Measurements from ENCODE around the gene MYLK. TPM values are rescaled to one million over a fixed set of nuclear protein-coding genes. Genes with fewer than 3 reads are reported as not detected.
"Not testable (repeated sequence)": the region's sequence is repeated elsewhere in the genome, so short reads cannot be mapped to it uniquely, and the experiment has no call there.

Gene MYLK
- total RNA-seq, 4 donors from 2014 or later = 420 to 1,252 (median 768) TPM

DNA sequence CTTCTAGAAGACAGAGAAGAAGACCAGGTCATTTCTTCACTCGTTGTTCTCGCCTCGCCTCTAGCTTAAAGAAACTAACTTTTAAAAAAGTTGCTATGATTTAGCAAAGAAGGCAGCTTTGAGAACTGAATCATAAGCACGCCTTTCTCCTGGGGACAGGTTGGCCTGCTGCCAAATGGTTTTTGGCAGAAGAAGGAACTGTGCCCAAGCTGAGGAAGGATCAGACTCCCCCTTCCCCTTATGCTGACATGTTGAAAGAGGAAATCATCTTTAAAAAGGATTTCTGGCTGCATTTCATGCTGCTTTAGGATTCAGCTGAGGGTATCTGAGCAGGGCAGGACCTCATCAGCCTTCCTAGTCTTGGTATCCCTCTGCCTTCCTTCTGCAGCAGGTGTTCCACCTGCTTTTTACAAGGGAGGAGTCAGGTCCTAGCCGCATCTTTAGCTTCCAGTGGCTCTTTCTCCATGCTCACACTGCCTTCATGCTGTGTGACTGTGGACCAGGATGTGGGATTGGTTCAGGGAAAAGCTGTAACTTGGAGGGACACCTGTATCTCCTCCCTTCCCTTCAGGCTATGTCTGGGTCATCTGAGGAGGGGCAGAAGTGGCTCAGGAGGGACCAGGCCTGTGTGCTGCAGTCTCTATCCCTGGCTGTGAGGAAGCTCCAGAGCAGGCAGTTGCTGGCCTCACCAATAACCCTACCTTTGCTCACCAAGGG is 265.2 kb downstream of the MYLK start:
- DNase-seq = peak; percentile 72 to 77
- TF ChIP-seq, protein P1, sequence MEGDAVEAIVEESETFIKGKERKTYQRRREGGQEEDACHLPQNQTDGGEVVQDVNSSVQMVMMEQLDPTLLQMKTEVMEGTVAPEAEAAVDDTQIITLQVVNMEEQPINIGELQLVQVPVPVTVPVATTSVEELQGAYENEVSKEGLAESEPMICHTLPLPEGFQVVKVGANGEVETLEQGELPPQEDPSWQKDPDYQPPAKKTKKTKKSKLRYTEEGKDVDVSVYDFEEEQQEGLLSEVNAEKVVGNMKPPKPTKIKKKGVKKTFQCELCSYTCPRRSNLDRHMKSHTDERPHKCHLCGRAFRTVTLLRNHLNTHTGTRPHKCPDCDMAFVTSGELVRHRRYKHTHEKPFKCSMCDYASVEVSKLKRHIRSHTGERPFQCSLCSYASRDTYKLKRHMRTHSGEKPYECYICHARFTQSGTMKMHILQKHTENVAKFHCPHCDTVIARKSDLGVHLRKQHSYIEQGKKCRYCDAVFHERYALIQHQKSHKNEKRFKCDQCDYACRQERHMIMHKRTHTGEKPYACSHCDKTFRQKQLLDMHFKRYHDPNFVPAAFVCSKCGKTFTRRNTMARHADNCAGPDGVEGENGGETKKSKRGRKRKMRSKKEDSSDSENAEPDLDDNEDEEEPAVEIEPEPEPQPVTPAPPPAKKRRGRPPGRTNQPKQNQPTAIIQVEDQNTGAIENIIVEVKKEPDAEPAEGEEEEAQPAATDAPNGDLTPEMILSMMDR (IDR thresholded peaks at IDR 0.05) = no peak
- no peaks in the 10 kb centered on the region for H3K27me3 ChIP-seq
- H3K36me3 ChIP-seq = no peaks in the 10 kb centered on the region
- intact Hi-C loops (cut with DNase I; ENCODE audit: low total_unique reads) = no loop called here
- peaks cover 0 to 4% of the 10 kb centered on the region in 2 donors for H3K4me1 ChIP-seq
- H3K9me3 ChIP-seq = no peaks in the 10 kb centered on the region
- peak overlapping the region; percentile 23 to 35 for H3K4me3 ChIP-seq
- H3K27ac ChIP-seq = peak overlapping the region; percentile 82 to 84

DNA sequence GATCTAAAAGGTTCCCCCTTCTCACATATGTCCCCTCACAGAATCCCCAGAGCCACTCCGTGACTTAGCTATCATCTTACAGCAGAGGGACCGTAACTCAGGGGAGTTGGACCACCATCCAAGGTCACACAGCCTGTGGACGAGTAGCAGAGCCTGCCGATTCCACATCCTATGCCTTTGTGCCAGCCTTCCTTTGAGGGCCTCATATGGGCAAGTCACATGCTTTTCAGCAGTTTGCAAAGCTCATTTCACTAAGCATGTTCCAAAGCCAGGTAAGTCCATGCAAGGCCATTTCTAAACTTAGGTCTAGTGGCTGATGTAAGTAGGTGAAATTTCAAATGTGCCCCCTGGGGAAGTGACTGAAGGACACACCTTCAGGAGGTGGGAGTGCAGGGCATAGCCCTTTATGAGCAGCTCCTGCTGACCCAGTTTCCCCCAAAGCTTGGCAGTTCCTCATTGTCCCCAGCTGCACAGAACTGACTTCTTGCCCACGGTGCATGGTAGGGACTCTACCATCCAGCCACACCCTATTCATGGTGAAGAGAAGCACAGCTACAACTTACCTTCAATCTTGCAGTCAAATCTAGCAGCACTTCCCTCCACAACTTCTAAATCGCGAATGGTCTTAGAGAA is 265.9 kb downstream of the MYLK start:
- peaks cover 0 to 4% of the 10 kb centered on the region in 2 donors for H3K4me1 ChIP-seq
- no peaks in the 10 kb centered on the region for H3K9me3 ChIP-seq

DNA sequence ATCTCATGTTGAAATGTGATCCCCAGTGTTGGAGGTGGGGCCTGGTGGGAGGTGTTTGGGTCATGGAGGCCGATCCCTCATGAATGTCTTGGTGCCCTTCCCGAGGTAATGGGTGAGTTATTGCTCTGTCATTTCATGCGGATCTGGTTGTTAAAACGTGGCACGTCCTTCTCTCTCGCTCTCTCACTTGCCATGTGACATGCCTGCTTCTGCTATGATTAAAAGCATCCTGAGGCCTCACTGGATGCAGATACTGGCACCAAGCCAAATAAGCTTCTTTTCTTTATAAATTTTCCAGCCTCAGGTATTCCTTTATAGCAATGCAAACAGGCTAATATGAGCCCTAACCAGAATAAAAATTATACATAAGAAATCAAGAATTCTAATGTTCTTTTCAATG is 267.5 kb downstream of the MYLK start:
- Histone ChIP-seq H3K27ac (peak overlapping the region; percentile 30 to 84), H3K9me3 (no peaks in the 10 kb centered on the region), H3K4me1 (no peaks in the 10 kb centered on the region), H3K27me3 (no peaks in the 10 kb centered on the region), H3K36me3 (no peaks in the 10 kb centered on the region), H3K4me3 (no peak overlapping the region)
- intact Hi-C loops (cut with DNase I; ENCODE audit: low total_unique reads) = no loop called here
- no peak for DNase-seq
- no peak for TF ChIP-seq POLR2A (IDR thresholded peaks at IDR 0.05)
- TF ChIP-seq, protein P1 (IDR thresholded peaks at IDR 0.05) = no peak

More for the DNA sequence above, 265.9 kb downstream of the MYLK start:
- peak overlapping the region; percentile 82 to 84 for H3K27ac ChIP-seq
- peak overlapping the region; percentile 23 to 35 for H3K4me3 ChIP-seq
- no peaks in the 10 kb centered on the region for H3K27me3 ChIP-seq
- TF ChIP-seq, protein P1 (IDR thresholded peaks at IDR 0.05) = no peak
- TF ChIP-seq POLR2A (IDR thresholded peaks at IDR 0.05) = no peak
- intact Hi-C loops (cut with DNase I; ENCODE audit: low total_unique reads) = no loop called here
- no peak for DNase-seq
- H3K36me3 ChIP-seq = no peaks in the 10 kb centered on the region

DNA sequence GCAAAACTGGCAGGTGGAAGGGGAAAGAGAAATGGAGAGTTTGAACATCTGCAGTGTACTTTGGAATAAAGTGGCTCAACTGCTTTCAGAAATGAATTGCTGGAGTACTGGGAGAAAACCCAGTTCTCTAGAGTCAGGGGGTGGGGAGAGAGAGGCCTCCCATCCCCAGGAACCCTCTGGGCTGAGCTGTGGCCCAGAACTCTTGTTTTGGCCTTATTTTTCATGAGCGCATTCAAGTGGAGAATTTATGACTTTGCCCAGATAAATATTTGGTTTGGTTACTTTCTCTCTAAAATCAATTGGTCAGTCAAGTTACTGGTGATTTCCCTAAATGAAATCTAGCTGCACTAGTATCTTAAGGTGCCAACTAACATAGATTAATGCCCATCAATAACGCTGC is 270.6 kb downstream of the MYLK start:
- TF ChIP-seq, protein P1 (IDR thresholded peaks at IDR 0.05) = no peak
- TF ChIP-seq POLR2A (IDR thresholded peaks at IDR 0.05) = no peak
- no peak for DNase-seq
- H3K27me3 ChIP-seq = no peaks in the 10 kb centered on the region
- H3K9me3 ChIP-seq = no peaks in the 10 kb centered on the region
- H3K4me3 ChIP-seq = no peak overlapping the region
- no peaks in the 10 kb centered on the region for H3K36me3 ChIP-seq
- no peaks in the 10 kb centered on the region for H3K4me1 ChIP-seq
- no peak overlapping the region for H3K27ac ChIP-seq
- intact Hi-C loops (cut with DNase I; ENCODE audit: low total_unique reads) = no loop called here

DNA sequence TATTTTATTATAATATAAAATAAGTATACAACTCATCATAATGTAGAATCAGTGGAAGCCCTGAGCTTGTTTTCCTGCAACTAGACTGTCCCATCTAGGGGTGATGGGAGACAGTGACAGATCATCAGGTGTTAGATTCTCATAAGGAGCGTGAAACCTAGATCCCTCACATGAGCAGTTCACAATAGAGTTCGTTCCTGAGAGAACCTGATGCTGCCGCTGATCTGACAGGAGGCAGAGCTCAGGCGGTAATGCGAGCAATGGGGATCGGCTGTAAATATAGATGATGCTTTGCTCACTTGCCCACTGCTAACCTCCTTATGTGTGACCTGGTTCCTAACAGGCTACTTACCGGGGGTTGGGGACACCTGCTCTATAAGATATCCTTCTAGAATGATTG is 272.5 kb downstream of the MYLK start:
- H3K9me3 ChIP-seq; intact Hi-C loops (cut with DNase I; ENCODE audit: low total_unique reads); H3K4me3 ChIP-seq; H3K27me3 ChIP-seq; H3K36me3 ChIP-seq; H3K27ac ChIP-seq; H3K4me1 ChIP-seq; DNase-seq: not testable (repeated sequence)
